H1 (cell line): ENCODE measurements around the gene KCNQ1. TPM values are rescaled to one million over a fixed set of nuclear protein-coding genes. Genes with fewer than 3 reads are reported as not detected.

Source experiments
- CTCF ChIA-PET: fragments of 300-600 bp; sonication (Branson Sonifier 250); formaldehyde crosslinking; loops from one replicate; lab custom pipeline; 2021; ENCODE audit not compliant: partially characterized antibody; lab: Charles Lee
- POLR2A ChIA-PET: fragments of 300-600 bp; sonication (Branson Sonifier 250); formaldehyde crosslinking; loops from one replicate; lab custom pipeline; 2021; ENCODE audit warnings: inconsistent platforms; ENCODE audit not compliant: partially characterized antibody; lab: Charles Lee
- DNase-seq, 2 experiments: peaks; one replicate each; pipeline versions ENCODE4 v3.0.0 to v3.0.0-alpha.2; 2010 to 2022; ENCODE audit warnings: low spot score in 2 of 2, low read depth in 1 of 2, mixed read lengths in 1 of 2
- FAIRE-seq: peaks from 2 replicates; lab custom pipeline; 2011; peaks lifted over from hg19 to GRCh38; lab: Jason Lieb, UNC
- H2AFZ ChIP-seq: 2 replicates; pipeline ENCODE4 v1.8.1; 2012; ENCODE audit warnings: low read length, inconsistent platforms
- H2AK5ac ChIP-seq: 2 replicates; pipeline ENCODE4 v1.6.1; 2013; ENCODE audit warnings: low read depth, low read length
- H2BK120ac ChIP-seq: replicated peaks from 2 replicates; pipeline ENCODE3; 2013; ENCODE audit warnings: low read depth, low read length, inconsistent platforms
- H2BK12ac ChIP-seq: 2 replicates; pipeline ENCODE4 v1.6.1; 2013; ENCODE audit warnings: low read depth, low read length
- H2BK15ac ChIP-seq: 2 replicates; pipeline ENCODE4 v1.6.1; 2013; ENCODE audit warnings: low read length
- H2BK20ac ChIP-seq: 2 replicates; pipeline ENCODE4 v1.6.1; 2013; ENCODE audit warnings: low read length
- H2BK5ac ChIP-seq: 2 replicates; pipeline ENCODE4 v1.6.1; 2013; ENCODE audit warnings: low read depth, low read length
- H3K14ac ChIP-seq: 2 replicates; pipeline ENCODE4 v1.6.1; 2013; ENCODE audit warnings: inconsistent platforms; ENCODE audit not compliant: insufficient read length
- H3K18ac ChIP-seq: 2 replicates; pipeline ENCODE4 v1.6.1; 2013; ENCODE audit warnings: low read length; ENCODE audit errors: extremely low read depth
- H3K23ac ChIP-seq: 2 replicates; pipeline ENCODE4 v1.6.1; 2013; ENCODE audit warnings: inconsistent platforms; ENCODE audit not compliant: insufficient read length
- H3K23me2 ChIP-seq: 2 replicates; pipeline ENCODE4 v1.6.1; 2013; ENCODE audit warnings: low read depth, low read length
- H3K27ac ChIP-seq: 2 replicates; pipeline ENCODE4 v1.6.1; 2011; ENCODE audit warnings: low read depth, low read length, inconsistent platforms
- H3K27me3 ChIP-seq, 4 experiments: replicated peaks in 1 of 4; 1 replicate in 1 of 4; 2 replicates in 3 of 4; pipeline versions ENCODE4 v1.6.1 to v1.8.1; 2011 to 2013; ENCODE audit warnings: low read length in 3 of 4, mild to moderate bottlenecking in 3 of 4, inconsistent platforms in 2 of 4, mixed read lengths in 2 of 4, moderate library complexity in 1 of 4; ENCODE audit not compliant: control insufficient read depth in 3 of 4, insufficient read depth in 3 of 4; ENCODE audit errors: extremely low read depth in 1 of 4
- H3K36me3 ChIP-seq, 4 experiments: 2 replicates each; pipeline versions ENCODE4 v1.6.1 to v1.8.1; 2011 to 2013; ENCODE audit warnings: mild to moderate bottlenecking in 4 of 4, low read length in 3 of 4, moderate library complexity in 2 of 4, control low read depth in 1 of 4, inconsistent platforms in 1 of 4; ENCODE audit not compliant: insufficient read depth in 4 of 4, control insufficient read depth in 2 of 4
- H3K4ac ChIP-seq: replicated peaks from 2 replicates; pipeline ENCODE3; 2013; ENCODE audit warnings: low read length, low read depth, mixed read lengths, inconsistent platforms; ENCODE audit not compliant: insufficient read length
- H3K4me1 ChIP-seq, 4 experiments: replicated peaks in 1 of 4; 1 replicate in 1 of 4; 2 replicates in 3 of 4; pipeline versions ENCODE4 v1.6.1 to v1.8.1; 2011 to 2013; ENCODE audit warnings: low read length in 3 of 4, inconsistent platforms in 2 of 4, mixed read lengths in 1 of 4; ENCODE audit not compliant: insufficient read depth in 4 of 4, control insufficient read depth in 3 of 4
- H3K4me2 ChIP-seq, 2 experiments: 2 replicates each; pipeline versions ENCODE4 v1.6.1 to v1.8.1; 2011 to 2013; ENCODE audit warnings: low read depth in 2 of 2, low read length in 2 of 2, control low read depth in 1 of 2, inconsistent platforms in 1 of 2, mild to moderate bottlenecking in 1 of 2; ENCODE audit not compliant: insufficient read depth in 1 of 2
- H3K4me3 ChIP-seq, 4 experiments: fragments of 200-600, 300-600 bp in 1 of 4; sonication (generic), shearing (Covaris generic), sonication (Bioruptor Twin) in 1 of 4; 2 replicates each; pipeline versions ENCODE4 v1.5.1 to v1.8.1; 2011 to 2016; ENCODE audit warnings: low read length in 4 of 4, low read depth in 3 of 4, control low read depth in 2 of 4, inconsistent platforms in 2 of 4, mild to moderate bottlenecking in 2 of 4, mixed read lengths in 1 of 4, moderate library complexity in 1 of 4; ENCODE audit not compliant: insufficient read depth in 2 of 4; ENCODE audit errors: extremely low read depth in 1 of 4
- H3K56ac ChIP-seq: replicated peaks from 2 replicates; pipeline ENCODE3; 2013; ENCODE audit warnings: low read depth, mild to moderate bottlenecking, mixed read lengths, low read length, inconsistent platforms; ENCODE audit not compliant: insufficient read length
- H3K79me1 ChIP-seq: 2 replicates; pipeline ENCODE4 v1.6.1; 2013; ENCODE audit warnings: low read depth, low read length, control low read depth
- H3K79me2 ChIP-seq, 2 experiments: 2 replicates each; pipeline versions ENCODE4 v1.6.1 to v1.8.1; 2012 to 2013; ENCODE audit warnings: low read length in 2 of 2, mild to moderate bottlenecking in 2 of 2, inconsistent platforms in 1 of 2; ENCODE audit not compliant: insufficient read depth in 2 of 2, control insufficient read depth in 1 of 2
- H3K9ac ChIP-seq, 4 experiments: replicated peaks in 1 of 4; 1 replicate in 1 of 4; 2 replicates in 3 of 4; pipeline versions ENCODE4 v1.6.1 to v1.8.1; 2011 to 2013; ENCODE audit warnings: low read depth in 3 of 4, low read length in 3 of 4, control low read depth in 2 of 4, mild to moderate bottlenecking in 2 of 4, moderate library complexity in 2 of 4, inconsistent platforms in 1 of 4; ENCODE audit errors: extremely low read depth in 1 of 4
- H3K9me3 ChIP-seq, 2 experiments: 2 replicates each; pipeline versions ENCODE4 v1.6.1 to v1.8.1; 2012 to 2013; ENCODE audit warnings: mild to moderate bottlenecking in 2 of 2, moderate library complexity in 2 of 2, control low read depth in 1 of 2, inconsistent platforms in 1 of 2, low read depth in 1 of 2, low read length in 1 of 2, mixed read lengths in 1 of 2; ENCODE audit not compliant: insufficient read depth in 2 of 2
- H4K20me1 ChIP-seq, 2 experiments: replicated peaks in 1 of 2; 2 replicates each; pipeline versions ENCODE3 to v1.8.1; 2011 to 2013; ENCODE audit warnings: inconsistent platforms in 2 of 2, low read length in 2 of 2, mild to moderate bottlenecking in 1 of 2; ENCODE audit not compliant: insufficient read depth in 2 of 2, control insufficient read depth in 1 of 2
- H4K5ac ChIP-seq: 2 replicates; pipeline ENCODE4 v1.6.1; 2013; ENCODE audit warnings: low read length, low read depth, mixed read lengths, inconsistent platforms; ENCODE audit not compliant: insufficient read length
- H4K8ac ChIP-seq: 2 replicates; pipeline ENCODE4 v1.8.0; 2013; ENCODE audit warnings: mild to moderate bottlenecking, moderate library complexity, low read length, inconsistent platforms; ENCODE audit not compliant: insufficient read depth; ENCODE audit errors: extremely low read depth
- H4K91ac ChIP-seq: replicated peaks from 2 replicates; pipeline ENCODE3; 2013; ENCODE audit warnings: low read length, mixed read lengths, inconsistent platforms; ENCODE audit not compliant: insufficient read length
- ATF3 ChIP-seq: IDR thresholded peaks from 2 replicates; pipeline ENCODE4 v1.6.1; 2011; ENCODE audit warnings: low read depth, mild to moderate bottlenecking, low read length; ENCODE audit not compliant: insufficient read depth
- BACH1 ChIP-seq: IDR thresholded peaks from 2 replicates; pipeline ENCODE4 v1.6.1; 2012; ENCODE audit warnings: low read length, improper control_type of control experiment
- BCL11A ChIP-seq, 2 experiments: IDR thresholded peaks; one replicate each; pipeline ENCODE4 v1.6.1; 2011; ENCODE audit warnings: low read depth in 2 of 2, low read length in 2 of 2, mild to moderate bottlenecking in 2 of 2
- CTBP2 ChIP-seq: IDR thresholded peaks from 2 replicates; pipeline ENCODE4 v1.7.0; 2011; ENCODE audit warnings: borderline replicate concordance, mild to moderate bottlenecking, moderate library complexity, mixed read lengths, low read length; ENCODE audit not compliant: insufficient read depth, insufficient read length
- EGR1 ChIP-seq: IDR thresholded peaks from 2 replicates; pipeline ENCODE4 v1.6.1; 2011; ENCODE audit warnings: low read depth, low read length, borderline replicate concordance
- MAX ChIP-seq: IDR thresholded peaks from 2 replicates; pipeline ENCODE4 v1.6.1; 2012; ENCODE audit warnings: inconsistent platforms
- NANOG ChIP-seq: IDR thresholded peaks from 2 replicates; pipeline ENCODE4 v1.6.1; 2011; ENCODE audit warnings: low read length, low read depth, mild to moderate bottlenecking, inconsistent platforms; ENCODE audit not compliant: insufficient read depth, poor library complexity, severe bottlenecking
- SIN3A ChIP-seq, 2 experiments: IDR thresholded peaks in 1 of 2; conservative IDR thresholded peaks in 1 of 2; 2 replicates each; pipeline ENCODE4 v1.6.1; 2011 to 2012; ENCODE audit warnings: low read length in 2 of 2, improper control_type of control experiment in 1 of 2, low read depth in 1 of 2, mild to moderate bottlenecking in 1 of 2
- SIRT6 ChIP-seq: IDR thresholded peaks from one replicate; pipeline ENCODE4 v1.7.1; 2012; ENCODE audit warnings: low read length, inconsistent platforms
- SIX5 ChIP-seq: IDR thresholded peaks from 2 replicates; pipeline ENCODE4 v1.6.1; 2011; ENCODE audit warnings: mild to moderate bottlenecking, low read depth, low read length
- TAF1 ChIP-seq: IDR thresholded peaks from 2 replicates; pipeline ENCODE4 v1.6.1; 2011; ENCODE audit warnings: mild to moderate bottlenecking, low read depth, low read length
- TBP ChIP-seq: IDR thresholded peaks from 2 replicates; pipeline ENCODE4 v1.6.1; 2011; ENCODE audit warnings: low read depth, low read length, improper control_type of control experiment
- TEAD4 ChIP-seq: IDR thresholded peaks from 2 replicates; pipeline ENCODE4 v1.6.1; 2012; ENCODE audit warnings: low read depth, low read length, inconsistent platforms, mixed read lengths
- WGBS, 2 experiments: shearing (Covaris generic) in 1 of 2; methylation state at CpG; one replicate each; pipeline versions ENCODE4 v1.1.6 to v1.1.7; 2013 to 2015; ENCODE audit warnings: low lambda C conversion rate in 2 of 2, mixed read lengths in 2 of 2, inconsistent platforms in 1 of 2, low coverage in 1 of 2, missing lambda C conversion rate in 1 of 2; ENCODE audit not compliant: insufficient replicate concordance in 2 of 2, insufficient coverage in 1 of 2, insufficient read length in 1 of 2; ENCODE audit errors: extremely low coverage in 1 of 2, missing lambda C conversion rate in 1 of 2; 5-methylcytosine and 5-hydroxymethylcytosine counted together
- polyA plus RNA-seq, 7 experiments: library from polyadenylated mRNA; depleted of rRNA in 3 of 7; stranded (reverse) in 5 of 7; unstranded in 2 of 7; fragments of >200 nt in 5 of 7; fragments of 200-250 nt in 2 of 7; gene quantifications; 1 replicate in 5 of 7; 2 replicates in 1 of 7; 4 replicates in 1 of 7; pipeline versions ENCODE4 v1.2.1 to v1.2.3, GENCODE V29; 2011 to 2013; ENCODE audit warnings: missing spikeins in 2 of 7, mixed read lengths in 2 of 7
- total RNA-seq: library from RNA; stranded (reverse); fragmentation: NEBNext Ultra II Directional; extraction: Animal tissue kit (Norgen Biotek cat#: 25700); gene quantifications from 2 replicates; pipeline ENCODE4 v1.2.1, GENCODE V29; 2021

The KCNQ1 gene
- total and polyA plus RNA-seq, 2 of the 8 experiments (the other 6 are each of a cell fraction or from before 2014, with no cell fraction given): 1.9 to 2.0 TPM

GRCh38 chr11:2838091-2838490 is 393.3 kb downstream of the KCNQ1 start:
- WGBS, 2 experiments: 81% methylated on average over 11 of the region's 11 CpGs; no CpG with 5 or more reads in 1 of the 2 experiments
- no peak for FAIRE-seq
- TF ChIP-seq TBP (no peak), NANOG (no peak), SIX5 (no peak), TAF1 (no peak), SIRT6 (no peak), TEAD4 (no peak), EGR1 (no peak), SIN3A (conservative IDR thresholded peaks at IDR 0.05 in 1 of 2, IDR thresholded peaks at IDR 0.05 in 1 of 2; ENCODE audit: low read depth in 1 of 2, low read length in 2 of 2) (no peak), ATF3 (no peak), BACH1 (no peak), CTBP2 (no peak), MAX (no peak), BCL11A (IDR thresholded peaks at IDR 0.05; ENCODE audit: low read depth in 2 of 2, low read length in 2 of 2) (no peak)

More at GRCh38 chr11:2838091-2838490, 393.3 kb downstream of the KCNQ1 start:
- H3K27me3 ChIP-seq: peaks cover 0 to 9% (median 5%) of the 10 kb centered on the region in 4 experiments; a peak in 3 of 7 replicates
- peak overlapping the region; percentile 68 for H4K91ac ChIP-seq
- H2BK12ac ChIP-seq: peak overlapping the region; percentile 84; the same call in 1 of the 2 replicates
- H3K4me3 ChIP-seq: no peak overlapping the region
- no peak overlapping the region for H2BK120ac ChIP-seq
- no peak overlapping the region for H3K14ac ChIP-seq
- no peaks in the 10 kb centered on the region for H3K9me3 ChIP-seq
- no peak overlapping the region; the same call in 1 of the 2 replicates for H3K18ac ChIP-seq
- peak overlapping the region; percentile 72; the same call in 1 of the 2 replicates for H2BK15ac ChIP-seq
- no peak overlapping the region for H3K27ac ChIP-seq
- H4K8ac ChIP-seq: no peak overlapping the region; the same call in 1 of the 2 replicates
- peak overlapping the region; percentile 53; the same call in 1 of the 2 replicates for H2AK5ac ChIP-seq
- no peak overlapping the region for H2AFZ ChIP-seq
- no peak overlapping the region for H2BK5ac ChIP-seq
- no peak overlapping the region for H3K56ac ChIP-seq
- H4K5ac ChIP-seq: no peak overlapping the region
- H3K9ac ChIP-seq: no peak overlapping the region
- no peaks in the 10 kb centered on the region for H3K79me1 ChIP-seq
- no peak overlapping the region for H3K4me2 ChIP-seq
- POLR2A ChIA-PET: no interaction called here
- no peaks in the 10 kb centered on the region for H3K36me3 ChIP-seq
- H2BK20ac ChIP-seq: no peak overlapping the region
- H3K23me2 ChIP-seq: no peaks in the 10 kb centered on the region
- no peak overlapping the region for H3K4ac ChIP-seq
- CTCF ChIA-PET: no interaction called here
- H4K20me1 ChIP-seq: peaks cover 0 to 2% of the 10 kb centered on the region in 2 experiments
- H3K79me2 ChIP-seq: no peaks in the 10 kb centered on the region
- peaks cover 0 to 21% (median 13%) of the 10 kb centered on the region in 4 experiments; a peak in 6 of 7 replicates for H3K4me1 ChIP-seq
- DNase-seq: no peak
- H3K23ac ChIP-seq: no peak overlapping the region
